Activated T-cell treated with anti-CD3 and anti-CD28 coated beads, Interleukin-2, amount 50 U/mL, for 72 hours (primary cell): Measurements from ENCODE around the gene FLACC1. TPM values are rescaled to one million over a fixed set of nuclear protein-coding genes. Genes with fewer than 3 reads are reported as not detected.

Experiments
- ATAC-seq, 2 donors: fragments of 150-1000 bp; cut with Tn5 transposase; replicated peaks in 1 of 2; 2 replicates each; pipeline ENCODE4 v1.10.0; 2021; ENCODE audit warnings: moderate library complexity in 2 of 2, mild to moderate bottlenecking in 1 of 2
- DNase-seq, 2 donors: peaks; one replicate each; pipeline ENCODE4 v3.0.0; 2021 to 2022; ENCODE audit warnings: mixed read lengths in 1 of 2
- H3K27ac Mint-ChIP-seq: one replicate; pipeline ENCODE4 v1.8.0; 2022; ENCODE audit warnings: mild to moderate bottlenecking, moderate library complexity, mixed read lengths
- H3K27me3 Mint-ChIP-seq: one replicate; pipeline ENCODE4 v1.8.0; 2022; ENCODE audit warnings: low read depth, mixed read lengths
- H3K36me3 Mint-ChIP-seq, 2 donors: one replicate each; pipeline ENCODE4 v1.8.0; 2022; ENCODE audit warnings: mixed read lengths in 2 of 2, mild to moderate bottlenecking in 1 of 2; ENCODE audit not compliant: insufficient read depth in 2 of 2
- H3K4me1 Mint-ChIP-seq: one replicate; pipeline ENCODE4 v1.8.0; 2022; ENCODE audit warnings: low read depth, mixed read lengths
- H3K4me3 Mint-ChIP-seq, 2 donors: one replicate each; pipeline ENCODE4 v1.8.0; 2022; ENCODE audit warnings: mild to moderate bottlenecking in 2 of 2, mixed read lengths in 2 of 2, moderate library complexity in 2 of 2
- H3K9me3 Mint-ChIP-seq, 2 donors: one replicate each; pipeline ENCODE4 v1.8.0; 2022; ENCODE audit warnings: mixed read lengths in 2 of 2
- total RNA-seq, 2 donors: library from RNA; stranded (reverse); gene quantifications; one replicate each; pipeline ENCODE4 v1.2.3, GENCODE V29; 2022

Gene FLACC1
- total RNA-seq, 2 donors from 2014 or later = 3.3 to 3.7 TPM

GRCh38 chr2:201266629-201267028, 90.5 kb downstream of the FLACC1 start:
- DNase-seq = no peak
- Mint-ChIP-seq H3K36me3 (peaks cover 14 to 25% of the 10 kb centered on the region in 2 donors), H3K27me3 (no peaks in the 10 kb centered on the region), H3K4me3 (peak overlapping the region; percentile 19 to 64), H3K9me3 (no peaks in the 10 kb centered on the region), H3K4me1 (peaks cover 81% of the 10 kb centered on the region), H3K27ac (peak overlapping the region; percentile 84)
- no peak for ATAC-seq

DNA sequence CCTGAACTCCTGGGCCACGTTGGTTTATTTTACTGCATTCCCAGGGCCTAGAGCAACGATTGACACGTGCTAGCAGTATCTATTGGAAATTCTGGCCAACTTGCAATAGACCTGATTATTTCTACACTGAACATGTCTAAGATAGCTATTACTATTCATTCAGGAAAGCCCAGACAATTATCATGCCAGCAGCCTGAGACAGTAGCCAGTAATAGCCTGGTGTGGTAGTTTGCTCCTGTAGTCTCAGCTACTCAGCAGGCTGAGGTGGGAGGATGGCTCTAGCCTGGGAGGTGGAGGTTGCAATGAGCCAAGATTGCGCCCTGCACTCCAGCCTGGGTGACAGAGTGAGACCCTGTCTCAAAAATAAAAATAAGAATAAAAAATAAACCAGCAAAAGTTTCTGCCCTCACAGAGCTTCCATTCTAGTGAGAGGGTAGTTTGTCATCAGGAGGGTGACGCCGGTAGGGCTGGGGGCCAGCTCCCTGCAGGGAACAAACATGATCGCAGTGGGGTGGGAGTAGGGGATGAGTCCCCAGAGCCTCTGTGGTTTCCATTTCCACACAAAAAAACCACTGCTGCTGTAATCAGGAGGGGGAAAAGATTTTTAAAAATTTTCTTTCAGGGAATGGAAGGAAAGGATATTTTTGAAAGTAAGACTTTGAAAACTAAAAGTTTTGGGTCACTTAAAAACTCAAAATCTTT, 92.5 kb downstream of the FLACC1 start:
- no peak for DNase-seq
- H3K36me3 Mint-ChIP-seq = peaks cover 24 to 34% of the 10 kb centered on the region in 2 donors

DNA sequence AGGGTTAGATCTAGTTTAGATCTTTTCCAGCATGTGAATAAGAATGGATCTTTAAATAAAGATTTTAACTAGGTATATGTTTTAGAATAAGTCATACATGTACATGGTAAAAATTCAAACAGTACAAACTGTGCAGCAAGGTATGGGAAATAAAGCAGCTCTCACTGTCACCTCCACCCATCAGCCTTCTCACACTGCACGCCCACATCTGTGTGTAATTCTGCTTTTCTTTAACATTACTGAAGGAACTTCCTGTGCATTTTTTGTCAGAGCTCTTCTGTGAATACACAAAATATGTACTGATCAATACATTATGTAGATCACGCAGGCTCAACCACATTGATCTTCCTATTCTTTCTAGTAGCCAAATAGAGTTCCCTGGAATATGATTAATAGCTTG, 93.4 kb downstream of the FLACC1 start:
- ATAC-seq = no peak
- DNase-seq = no peak
- H3K4me3 Mint-ChIP-seq = peak overlapping the region; percentile 79 to 82
- peaks cover 79% of the 10 kb centered on the region for H3K4me1 Mint-ChIP-seq
- H3K27ac Mint-ChIP-seq = peak overlapping the region; percentile 87
- H3K36me3 Mint-ChIP-seq = peaks cover 24 to 30% of the 10 kb centered on the region in 2 donors
- H3K9me3 Mint-ChIP-seq = no peaks in the 10 kb centered on the region
- no peaks in the 10 kb centered on the region for H3K27me3 Mint-ChIP-seq

More for the DNA sequence above, 92.5 kb downstream of the FLACC1 start:
- Mint-ChIP-seq H3K27ac (peak overlapping the region; percentile 87), H3K9me3 (no peaks in the 10 kb centered on the region), H3K4me1 (peaks cover 78% of the 10 kb centered on the region), H3K4me3 (peak overlapping the region; percentile 79 to 82), H3K27me3 (no peaks in the 10 kb centered on the region)
- no peak for ATAC-seq

DNA sequence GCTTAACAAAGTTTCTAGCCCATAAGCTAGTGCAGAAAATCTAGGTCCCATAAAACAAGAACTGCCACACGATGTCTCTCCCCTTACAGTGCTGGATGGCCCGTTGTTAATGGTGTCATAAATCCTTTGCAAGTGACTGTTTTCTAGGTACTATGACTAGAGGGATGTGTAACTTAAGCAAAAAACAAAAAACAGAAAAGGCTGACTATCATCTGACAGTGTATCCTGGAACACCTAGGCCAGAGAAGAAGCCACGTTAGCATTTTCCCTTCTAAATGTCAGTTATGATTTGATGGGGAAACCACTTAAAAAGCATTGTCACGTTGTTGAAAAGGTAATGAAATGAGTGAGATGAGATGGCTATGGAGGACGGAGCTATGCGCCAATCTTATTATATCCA, 94.4 kb downstream of the FLACC1 start:
- Mint-ChIP-seq H3K9me3 (no peaks in the 10 kb centered on the region), H3K4me1 (peaks cover 87% of the 10 kb centered on the region), H3K36me3 (peaks cover 21 to 25% of the 10 kb centered on the region in 2 donors), H3K4me3 (peak overlapping the region; percentile 79 to 82), H3K27ac (peak overlapping the region; percentile 87), H3K27me3 (no peaks in the 10 kb centered on the region)
- peak; percentile 48 to 52 for DNase-seq
- peak; percentile 67 to 68 for ATAC-seq

GRCh38 chr2:201261906-201262305, 95.2 kb downstream of the FLACC1 start:
- ATAC-seq (no peak), DNase-seq (no peak)
- no peaks in the 10 kb centered on the region for H3K27me3 Mint-ChIP-seq
- H3K9me3 Mint-ChIP-seq = no peaks in the 10 kb centered on the region
- H3K36me3 Mint-ChIP-seq = peaks cover 18 to 22% of the 10 kb centered on the region in 2 donors
- peaks cover 91% of the 10 kb centered on the region for H3K4me1 Mint-ChIP-seq
- H3K4me3 Mint-ChIP-seq = peak overlapping the region; percentile 98 to 99
- H3K27ac Mint-ChIP-seq = peak overlapping the region; percentile 99

DNA sequence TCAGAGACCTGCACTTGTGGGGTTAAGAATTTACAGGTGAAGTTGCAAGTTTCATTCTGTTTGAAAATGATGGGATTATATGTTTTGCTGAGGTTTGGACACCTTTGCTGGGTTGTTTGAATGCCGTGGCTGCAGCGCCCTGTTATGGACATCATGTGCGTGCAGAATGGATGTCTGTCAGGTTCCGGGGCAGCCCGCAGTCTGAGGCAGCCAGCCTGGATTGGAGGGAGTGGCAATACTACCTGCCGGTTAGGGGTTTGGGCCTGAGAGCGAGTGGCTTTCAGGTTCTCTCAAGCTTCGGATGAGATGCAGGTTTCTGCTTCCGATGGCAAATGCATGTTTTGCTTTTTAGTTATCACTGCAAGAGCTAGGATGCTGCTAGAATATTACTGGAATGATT, 95.7 kb downstream of the FLACC1 start:
- Mint-ChIP-seq H3K4me1 (peaks cover 91% of the 10 kb centered on the region), H3K9me3 (no peaks in the 10 kb centered on the region), H3K4me3 (peak overlapping the region; percentile 98 to 99), H3K27me3 (no peaks in the 10 kb centered on the region), H3K27ac (peak overlapping the region; percentile 99), H3K36me3 (peaks cover 18 to 24% of the 10 kb centered on the region in 2 donors)
- DNase-seq (peak; percentile 68 to 72), ATAC-seq (peak in 1 of 2 donors; percentile 17)

GRCh38 chr2:201260302-201260800, 96.8 kb downstream of the FLACC1 start, which contains the start of gene CASP8:
Gene CASP8 (plus strand): TSS chr2:201260536. CDS start chr2:201266487, 5,951 bp downstream.
- Mint-ChIP-seq H3K4me3 (peak within 1 kb of the TSS; percentile 98 to 99), H3K27ac (peak within 1 kb of the TSS; percentile 99), H3K9me3 (no peaks in the 10 kb centered on the region), H3K4me1 (peaks cover 89% of the 10 kb centered on the region), H3K27me3 (no peaks in the 10 kb centered on the region), H3K36me3 (peaks cover 15 to 23% of the 10 kb centered on the region in 2 donors)
- ATAC-seq (peak; percentile 47 to 50), DNase-seq (peak; percentile 68 to 69)

DNA sequence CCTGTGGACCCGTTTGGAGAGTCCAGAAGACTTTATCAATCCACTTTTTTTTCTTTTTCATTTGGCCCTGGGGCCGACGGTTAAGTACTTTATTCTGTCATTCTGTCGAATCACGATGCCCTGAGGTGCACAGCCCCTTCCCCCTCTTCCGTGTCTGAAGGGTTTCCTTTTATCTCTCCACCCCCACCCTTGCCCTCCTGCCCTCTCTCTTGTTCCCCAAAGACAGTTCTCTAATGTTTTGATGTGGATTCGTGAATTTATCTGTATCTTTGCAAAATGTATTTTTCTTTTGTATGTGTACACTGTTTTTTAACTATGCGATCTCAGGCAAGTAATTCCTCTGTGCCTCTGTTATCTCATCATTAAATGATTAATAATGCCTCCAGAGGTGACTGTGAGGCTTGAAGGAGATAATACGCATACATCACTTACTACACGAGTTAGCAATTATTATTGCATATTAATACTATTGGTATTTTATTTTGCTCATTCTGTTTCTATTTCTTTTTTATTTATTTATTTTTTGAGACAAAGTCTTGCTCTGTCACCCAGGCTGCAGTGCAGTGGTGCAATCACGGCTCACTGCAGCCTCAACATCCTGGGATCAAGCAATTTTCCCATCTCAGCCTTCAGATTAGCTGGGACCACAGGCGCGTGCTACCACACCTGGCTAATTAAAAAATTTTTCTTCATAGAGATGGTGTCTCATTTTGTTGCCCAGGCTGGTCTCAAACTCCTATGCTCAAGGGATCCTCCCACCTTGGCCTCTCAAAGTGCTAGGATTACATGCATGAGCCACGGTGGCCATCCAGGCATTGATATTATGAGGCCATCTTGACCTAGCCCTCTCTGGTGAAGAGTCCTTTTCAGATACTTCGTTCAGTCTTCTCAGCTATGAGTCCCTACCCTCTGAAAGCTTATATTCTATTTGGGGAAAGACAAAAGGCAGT, 98.2 kb downstream of the FLACC1 start:
- H3K27ac Mint-ChIP-seq = peak overlapping the region; percentile 98
- ATAC-seq (peak; percentile 2), DNase-seq (no peak)
- peak overlapping the region; percentile 95 to 98 for H3K4me3 Mint-ChIP-seq
- peaks cover 14 to 22% of the 10 kb centered on the region in 2 donors for H3K36me3 Mint-ChIP-seq
- no peaks in the 10 kb centered on the region for H3K9me3 Mint-ChIP-seq
- no peaks in the 10 kb centered on the region for H3K27me3 Mint-ChIP-seq
- H3K4me1 Mint-ChIP-seq = peaks cover 90% of the 10 kb centered on the region

- Mint-ChIP-seq H3K27me3 (no peaks in the 10 kb centered on the region), H3K36me3 (peaks cover 14 to 23% of the 10 kb centered on the region in 2 donors), H3K9me3 (no peaks in the 10 kb centered on the region), H3K4me1 (peaks cover 90% of the 10 kb centered on the region), H3K27ac (peak overlapping the region; percentile 98), H3K4me3 (peak overlapping the region; percentile 95 to 98)
- peak; percentile 70 to 73 for ATAC-seq
- peak; percentile 91 to 96 for DNase-seq
Measured at GRCh38 chr2:201257956-201258665, 99.0 kb downstream of the FLACC1 start.

DNA sequence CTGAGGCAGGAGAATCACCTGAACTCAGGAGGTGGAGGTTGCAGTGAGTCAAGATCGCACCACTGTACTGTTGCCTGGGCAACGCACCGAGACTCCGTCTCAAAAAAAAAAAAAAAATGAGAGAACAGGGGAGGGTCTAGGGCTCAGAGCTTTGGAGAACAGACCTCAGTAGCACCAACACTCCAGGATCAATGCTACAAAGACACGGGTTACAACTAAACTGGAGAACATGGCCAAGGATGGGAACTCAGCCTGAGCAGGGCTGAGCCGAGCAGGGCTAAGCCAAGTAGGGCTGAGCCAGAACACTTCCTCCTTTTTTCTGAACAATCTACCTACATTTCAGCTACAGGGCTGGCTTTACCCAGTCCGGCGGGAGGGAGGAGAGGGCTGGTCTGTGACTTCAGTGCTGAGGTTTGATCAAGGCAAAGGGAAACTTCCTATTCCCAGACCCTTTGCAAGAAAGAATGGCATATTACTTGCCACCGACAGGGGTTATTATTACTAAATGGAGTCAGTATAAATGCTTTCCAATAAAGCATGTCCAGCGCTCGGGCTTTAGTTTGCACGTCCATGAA, 99.7 kb downstream of the FLACC1 start:
- H3K27me3 Mint-ChIP-seq = no peaks in the 10 kb centered on the region
- no peaks in the 10 kb centered on the region for H3K9me3 Mint-ChIP-seq
- H3K27ac Mint-ChIP-seq = peak overlapping the region; percentile 98
- DNase-seq (peak; percentile 42 to 44), ATAC-seq (peak; percentile 16 to 28)
- H3K4me1 Mint-ChIP-seq = peaks cover 90% of the 10 kb centered on the region
- peak overlapping the region; percentile 95 to 98 for H3K4me3 Mint-ChIP-seq
- H3K36me3 Mint-ChIP-seq = peaks cover 11 to 21% of the 10 kb centered on the region in 2 donors

DNA sequence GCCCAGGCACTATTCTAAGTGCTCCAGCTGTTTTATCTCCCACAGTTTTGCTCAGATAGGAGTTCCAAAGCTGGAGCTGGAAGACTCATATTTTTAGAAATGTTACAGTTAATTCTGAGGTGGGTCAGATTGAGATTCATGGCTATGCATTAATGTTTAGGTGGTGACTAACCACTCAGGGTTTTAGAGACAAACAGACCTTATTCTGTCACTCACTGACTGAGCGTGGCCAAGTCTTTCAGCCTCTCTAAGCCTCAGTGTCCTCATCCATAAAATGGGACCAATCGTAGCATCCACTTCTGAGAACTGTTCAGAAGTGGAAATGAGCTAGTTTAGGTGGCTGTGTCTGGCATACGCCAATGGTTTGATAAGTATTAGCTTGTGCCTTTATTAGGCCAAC, 101.1 kb downstream of the FLACC1 start:
- Mint-ChIP-seq H3K4me3 (peak overlapping the region in 1 of 2 donors; percentile 95), H3K36me3 (peaks cover 9 to 22% of the 10 kb centered on the region in 2 donors), H3K9me3 (no peaks in the 10 kb centered on the region), H3K27me3 (no peaks in the 10 kb centered on the region), H3K27ac (peak overlapping the region; percentile 98), H3K4me1 (peaks cover 92% of the 10 kb centered on the region)
- DNase-seq (no peak), ATAC-seq (no peak)

- peaks cover 10 to 23% of the 10 kb centered on the region in 2 donors for H3K36me3 Mint-ChIP-seq
- H3K4me1 Mint-ChIP-seq = peaks cover 94% of the 10 kb centered on the region
- no peak for DNase-seq
- H3K27me3 Mint-ChIP-seq = no peaks in the 10 kb centered on the region
- H3K27ac Mint-ChIP-seq = peak overlapping the region; percentile 85
- no peak for ATAC-seq
- peak overlapping the region; percentile 43 to 53 for H3K4me3 Mint-ChIP-seq
- H3K9me3 Mint-ChIP-seq = peaks cover 0 to 4% of the 10 kb centered on the region in 2 donors
Measured at GRCh38 chr2:201255408-201256033, 101.6 kb downstream of the FLACC1 start.
